M059J (cell line): ENCODE results near the gene ROCK1. TPM values are rescaled to one million over a fixed set of nuclear protein-coding genes. Genes with fewer than 3 reads are reported as not detected.
A peak's percentile ranks its signal among the peaks of the same experiment; 100 is the strongest.
"Not testable (repeated sequence)": the region's sequence is repeated elsewhere in the genome, so short reads cannot be mapped to it uniquely, and the experiment has no call there.

Experiments used
- DNase-seq: peaks from one replicate; pipeline ENCODE4 v3.0.0-alpha.2; 2012; ENCODE audit warnings: low read depth
- total RNA-seq: library from RNA; depleted of rRNA; stranded (reverse); fragments of >200 nt; shearing (Covaris generic); gene quantifications from 2 replicates; pipeline ENCODE4 v1.2.3, GENCODE V29; 2014; rRNA removed

Gene ROCK1
- total RNA-seq = 6.3 and 8.9 TPM in 2 replicates

DNA sequence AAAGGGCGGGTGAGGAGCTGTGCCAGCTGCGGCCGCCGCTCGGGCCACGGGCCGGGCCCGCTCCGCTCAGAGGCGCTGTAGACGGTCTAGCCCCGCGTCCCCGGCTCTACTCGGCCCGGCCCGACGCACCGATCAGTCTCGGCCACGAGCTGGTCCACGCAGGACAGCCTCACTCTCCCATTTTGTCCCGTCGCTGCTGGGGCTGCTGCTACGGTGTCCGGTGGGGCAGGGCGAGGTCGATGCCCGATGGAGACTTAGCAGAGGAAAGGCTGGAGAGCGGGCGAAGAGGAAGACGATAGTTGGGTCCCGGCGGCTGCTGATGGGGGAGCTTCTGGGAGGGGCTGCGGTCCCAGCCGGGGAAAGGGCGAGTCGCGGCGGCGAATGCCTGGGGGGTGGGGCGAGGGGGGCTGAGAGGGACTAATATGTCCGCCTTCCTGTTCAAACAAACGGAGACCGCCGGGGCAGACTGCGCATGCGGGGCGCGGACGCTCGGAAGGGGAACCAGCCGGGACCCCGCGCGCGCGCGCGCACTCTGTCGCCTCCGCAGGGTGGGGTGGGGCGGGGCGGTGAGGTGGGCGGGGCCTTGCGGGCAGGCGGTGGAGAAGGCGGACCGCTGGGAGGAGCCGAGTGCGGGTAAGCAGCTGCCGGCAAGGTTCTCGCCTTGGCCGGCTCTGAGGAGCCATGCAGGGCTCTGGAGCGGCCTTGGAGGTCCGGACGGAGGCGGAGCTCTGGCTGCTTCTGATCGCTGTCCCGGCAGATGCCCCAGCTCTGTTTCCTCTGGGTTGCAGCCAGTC is at the start of gene ROCK1:
Gene ROCK1 (minus strand): TSS at position 468 of the 794 bp plus-strand sequence. CDS start 903 bp downstream, outside the sequence.
- peak; percentile 95 for DNase-seq

DNA sequence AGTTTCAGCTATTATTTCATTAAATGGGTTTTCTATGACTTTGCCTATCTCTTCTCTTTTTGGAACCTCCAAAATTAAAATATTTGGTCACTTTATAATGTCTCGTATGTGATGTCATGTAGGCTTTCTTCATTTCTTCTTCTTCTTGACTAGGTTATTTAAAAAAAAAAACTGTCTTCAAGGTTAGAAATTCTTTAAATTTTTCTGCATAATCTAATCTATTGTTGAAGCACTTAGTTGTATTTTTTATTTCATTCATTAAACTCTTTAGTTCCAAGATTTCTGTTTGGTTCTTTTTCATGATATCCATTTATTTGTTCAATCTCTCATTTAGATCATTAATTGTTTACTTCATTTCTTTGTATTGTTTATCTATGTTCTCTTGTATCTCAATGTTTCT is 43.8 kb upstream of the ROCK1 start:
- no peak for DNase-seq

DNA sequence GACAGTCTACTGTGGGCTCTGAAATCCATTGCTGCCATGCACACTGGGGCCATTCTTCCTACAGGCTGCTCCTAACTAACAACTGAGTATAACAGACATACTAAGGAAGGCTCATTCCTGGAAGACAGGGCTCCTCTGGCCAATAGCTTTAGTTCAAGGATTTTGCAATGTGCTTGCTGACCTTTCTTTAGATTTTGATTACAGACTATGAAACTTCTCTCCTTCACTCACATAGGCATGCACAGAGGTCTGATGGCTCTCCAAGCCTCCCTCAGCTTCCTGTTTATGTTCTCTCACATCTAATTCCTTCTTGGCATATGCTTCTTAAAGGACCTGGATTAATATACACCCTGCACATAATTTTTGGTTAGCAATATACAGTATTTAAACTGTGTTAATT is 34.4 kb upstream of the ROCK1 start:
- no peak for DNase-seq

DNA sequence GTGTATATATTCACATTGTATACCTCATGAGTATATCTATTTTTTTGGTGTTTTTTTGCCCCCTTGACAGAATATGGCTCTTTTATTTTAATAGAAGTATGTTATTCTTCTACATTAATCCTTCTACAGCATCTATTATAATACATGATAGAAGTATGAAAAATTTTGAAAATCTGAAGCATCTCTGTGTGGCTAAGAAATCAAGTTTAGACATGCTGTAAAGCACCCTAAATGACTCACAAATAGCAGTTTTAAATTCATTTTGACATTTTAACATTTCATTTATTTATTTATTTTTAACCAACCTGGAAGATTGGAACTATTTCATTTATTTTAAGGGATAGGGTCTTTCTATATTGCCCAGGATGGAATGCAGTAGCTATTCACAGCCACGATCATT is 33.8 kb upstream of the ROCK1 start:
- no peak for DNase-seq

- DNase-seq = no peak
Measured at GRCh38 chr18:21141668-21142422, 30.2 kb upstream of the ROCK1 start.

DNA sequence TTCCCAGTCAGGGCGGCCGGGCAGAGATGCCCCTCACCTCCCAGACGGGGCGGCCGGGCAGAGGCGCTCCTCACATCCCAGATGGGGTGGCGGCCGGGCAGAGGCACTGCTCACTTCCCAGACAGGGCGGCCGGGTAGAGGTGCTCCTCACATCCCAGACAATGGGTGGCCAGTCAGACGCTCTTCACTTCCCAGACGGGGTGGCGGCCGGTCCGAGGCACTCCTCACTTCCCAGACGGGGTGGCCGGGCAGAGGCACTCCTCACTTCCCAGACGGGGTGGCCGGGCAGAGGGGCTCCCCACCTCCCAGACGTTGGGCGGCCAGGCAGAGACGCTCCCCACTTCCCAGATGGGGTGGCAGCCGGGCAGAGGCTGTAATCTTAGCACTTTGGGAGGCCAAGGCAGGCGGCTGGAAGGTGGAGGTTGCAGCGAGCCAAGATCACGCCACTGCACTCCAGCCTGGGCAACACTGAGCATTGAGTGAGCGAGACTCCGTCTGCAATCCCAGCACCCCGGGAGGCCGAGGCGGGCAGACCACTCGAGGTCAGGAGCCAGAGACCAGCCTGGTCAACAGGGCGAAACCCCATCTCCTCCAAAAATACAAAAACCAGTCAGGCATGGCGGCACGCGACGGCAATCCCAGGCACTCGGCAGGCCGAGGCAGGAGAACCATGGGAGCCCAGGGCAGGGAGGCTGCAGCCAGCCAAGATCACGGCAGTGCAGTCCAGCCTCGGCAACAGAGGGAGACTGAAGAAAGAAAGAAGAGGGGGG is 26.3 kb upstream of the ROCK1 start:
- DNase-seq = not testable (repeated sequence)

DNA sequence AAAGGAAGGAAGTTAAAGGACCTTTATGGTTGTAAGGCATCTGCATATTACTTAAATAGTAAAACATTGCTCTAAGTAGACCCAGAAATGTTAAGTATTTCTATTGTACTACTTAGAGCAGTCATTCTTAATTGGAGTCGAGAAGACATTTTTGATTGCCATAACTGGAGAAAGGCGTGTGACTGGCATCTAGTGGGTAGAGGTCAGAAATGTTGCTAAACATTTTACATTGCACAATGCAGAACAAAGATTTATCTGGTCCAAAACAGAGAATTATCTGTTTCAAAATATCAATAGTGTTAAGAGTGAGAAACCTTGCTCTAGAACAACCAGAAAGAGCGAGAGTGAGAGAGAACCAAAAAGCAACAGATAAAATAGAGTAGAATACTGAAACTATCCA is 23.3 kb upstream of the ROCK1 start:
- peak; percentile 27 for DNase-seq

DNA sequence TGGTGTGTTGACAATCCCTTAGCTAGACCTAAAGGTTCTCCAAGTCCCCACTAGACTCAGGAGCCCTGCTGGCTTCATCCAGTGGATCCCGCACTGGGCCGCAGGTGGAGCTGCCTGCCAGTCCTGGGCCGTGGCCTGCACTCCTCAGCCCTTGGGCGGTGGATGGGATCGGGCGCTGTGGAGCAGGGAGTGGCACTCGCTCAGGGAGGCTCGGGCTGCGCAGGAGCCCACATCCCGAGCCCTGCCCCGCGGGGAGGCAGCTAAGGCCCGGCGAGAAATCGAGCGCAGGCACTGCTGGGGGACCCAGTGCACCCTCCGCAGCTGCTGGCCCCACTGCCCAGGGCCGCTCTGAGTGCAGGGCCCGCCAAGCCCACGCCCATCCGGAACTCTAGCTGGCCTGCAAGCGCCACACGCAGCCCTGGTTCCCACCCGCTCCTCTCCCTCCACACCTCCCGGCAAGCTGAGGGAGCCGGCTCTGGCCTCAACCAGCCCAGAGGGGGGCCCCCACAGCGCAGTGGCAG is 20.8 kb upstream of the ROCK1 start:
- DNase-seq = no peak

DNA sequence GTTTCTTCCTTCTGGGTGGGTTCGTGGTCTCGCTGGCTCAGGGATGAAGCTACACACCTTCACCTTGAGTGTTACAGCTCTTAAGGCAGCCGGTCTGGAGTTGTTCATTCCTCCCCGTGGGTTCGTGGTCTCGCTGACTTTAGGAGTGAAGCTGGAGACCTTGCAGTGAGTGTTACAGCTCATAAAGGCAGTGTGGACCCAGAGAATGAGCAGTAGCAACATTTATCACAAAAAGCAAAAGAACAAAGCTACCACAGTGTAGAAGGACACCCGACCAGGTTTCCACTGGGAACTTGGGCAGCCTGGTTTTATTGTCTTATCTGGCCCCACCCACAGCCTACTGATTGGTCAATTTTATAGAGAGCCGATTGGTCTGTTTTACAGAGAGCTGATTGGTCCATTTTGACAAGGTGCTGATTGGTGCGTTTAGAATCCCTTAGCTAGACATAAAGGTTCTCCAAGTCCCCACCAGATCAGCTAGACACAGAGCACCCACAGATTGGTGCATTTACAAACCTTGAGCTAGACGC is 20.1 kb upstream of the ROCK1 start:
- no peak for DNase-seq

- DNase-seq = no peak
Measured at GRCh38 chr18:21129566-21130216, 18.1 kb upstream of the ROCK1 start.

DNA sequence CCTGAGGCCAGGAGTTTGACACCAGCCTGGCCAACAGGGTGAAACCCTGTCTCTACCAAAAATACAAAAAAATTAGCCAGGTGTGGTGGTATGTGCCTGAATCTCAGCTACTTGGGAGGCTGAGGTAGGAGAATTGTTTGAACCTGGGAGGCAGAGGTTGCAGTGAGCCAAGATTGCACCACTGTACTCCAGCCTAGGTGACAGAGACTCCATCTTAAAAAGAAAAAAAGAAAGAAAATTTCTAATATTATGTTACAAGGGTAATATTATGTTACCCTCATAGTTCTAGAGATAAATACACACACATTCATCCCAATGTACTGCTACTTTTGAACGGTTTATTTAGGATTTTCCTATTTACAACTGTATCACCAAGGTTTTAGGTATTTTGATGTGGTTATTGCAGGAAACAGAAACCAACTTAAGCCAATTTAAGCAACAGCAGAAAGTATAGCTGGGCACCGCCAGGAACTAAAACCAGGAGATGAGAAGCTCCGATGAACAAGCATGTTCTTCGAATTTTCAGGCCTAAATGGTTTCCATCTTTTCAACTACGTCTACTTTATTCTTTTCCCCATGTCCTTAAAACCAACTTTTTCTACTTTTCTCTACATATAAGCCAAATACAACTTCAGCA is 11.8 kb upstream of the ROCK1 start:
- DNase-seq = no peak

- no peak for DNase-seq
Measured at GRCh38 chr18:21118806-21119205, 7.2 kb upstream of the ROCK1 start.

DNA sequence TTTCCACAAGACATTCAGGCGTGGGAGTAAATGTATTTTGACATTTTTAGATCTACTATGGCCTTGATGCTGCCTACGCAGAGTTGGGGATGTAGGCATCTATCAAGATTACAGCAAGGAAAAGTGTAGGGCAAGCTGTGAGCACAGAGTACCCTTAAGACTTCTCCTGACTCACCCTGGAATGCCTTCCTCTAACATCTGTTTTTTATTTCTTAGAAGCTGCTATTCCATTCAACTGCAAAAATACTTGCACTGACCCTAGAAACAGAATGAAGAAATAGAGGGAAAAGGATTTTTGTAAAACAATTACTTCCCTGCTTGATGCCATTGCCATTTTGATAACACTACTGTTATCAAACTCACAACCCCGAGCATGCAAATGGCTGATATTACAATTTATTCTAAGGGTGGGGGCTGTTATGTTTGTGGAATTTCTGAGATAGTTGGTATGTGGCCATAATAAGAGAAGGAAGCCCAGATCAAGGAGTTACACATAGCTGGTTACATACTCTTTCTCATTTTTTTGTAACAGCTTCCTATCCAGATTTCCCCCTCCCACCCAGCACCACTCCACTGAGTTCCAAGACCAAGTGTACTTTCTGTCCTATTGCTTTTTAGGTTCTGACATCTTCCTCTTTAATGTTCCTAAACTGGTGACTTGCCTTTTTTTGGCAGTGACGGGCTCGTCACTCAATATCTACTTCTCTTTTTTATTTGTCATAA is 6.0 kb upstream of the ROCK1 start:
- peak; percentile 41 for DNase-seq

DNA sequence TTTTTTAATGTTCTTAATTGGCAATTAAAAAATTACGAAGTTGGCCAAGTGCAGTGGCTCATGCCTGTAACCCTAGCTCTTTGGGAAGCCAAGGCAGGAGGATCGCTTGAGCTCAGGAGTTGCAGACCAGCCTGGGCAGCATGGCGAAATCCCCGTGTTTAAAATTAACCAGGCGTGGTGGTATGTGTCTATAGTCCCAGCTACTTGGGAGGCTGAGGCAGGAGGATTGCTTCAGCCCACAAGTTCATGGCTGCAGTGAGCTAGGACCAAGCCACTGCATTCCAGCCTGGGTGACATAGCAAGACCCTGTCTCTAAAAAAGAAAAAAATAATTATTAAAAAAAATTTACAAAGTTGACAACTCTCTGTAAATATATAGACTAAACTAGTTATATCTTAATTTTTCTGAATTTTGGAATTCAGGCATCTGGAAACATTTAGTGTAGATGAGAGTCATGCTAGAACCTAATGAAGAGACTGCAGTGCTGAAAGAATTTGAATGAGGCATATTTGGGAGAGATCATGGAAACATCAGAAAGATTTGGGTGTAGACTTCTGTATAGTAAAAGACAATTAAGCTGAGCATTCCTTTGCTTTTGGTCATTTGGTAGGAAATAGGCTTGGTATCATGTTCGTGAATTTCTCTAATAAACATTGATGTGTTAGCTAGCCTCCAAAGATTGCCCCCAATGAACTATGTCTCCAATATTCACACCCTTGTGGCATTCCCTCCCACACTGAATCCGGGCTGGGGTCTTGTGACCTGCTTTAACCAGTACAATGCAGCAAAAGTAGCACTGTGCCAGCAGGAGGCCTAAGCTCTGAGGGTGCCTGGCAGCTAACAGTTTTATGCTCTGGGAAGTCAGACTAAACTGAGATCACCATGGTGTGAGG is 4.2 kb upstream of the ROCK1 start:
- DNase-seq = peak; percentile 17

- DNase-seq = no peak
Measured at GRCh38 chr18:21112543-21113105, 1.0 kb upstream of the ROCK1 start.

DNA sequence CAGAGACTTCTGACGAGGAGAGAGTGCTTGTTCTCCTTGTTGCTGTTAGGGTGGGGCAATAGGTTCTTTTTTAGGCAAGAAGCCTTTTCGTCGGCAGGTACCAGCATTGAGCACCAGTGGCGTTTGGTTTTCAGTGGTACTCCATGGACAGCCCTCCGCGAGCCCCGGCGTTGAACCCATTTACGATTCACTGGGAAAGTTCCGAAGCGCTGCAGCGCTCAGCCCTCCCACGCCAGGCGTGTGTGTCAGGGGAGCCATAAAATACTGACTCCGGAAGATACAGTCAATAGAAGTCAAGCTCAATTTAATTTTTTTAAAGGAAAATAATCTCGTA is 494 bp upstream of the ROCK1 start:
- DNase-seq = no peak

- DNase-seq = peak; percentile 52
Measured at GRCh38 chr18:21110713-21111345, 784 bp downstream of the ROCK1 start.
